SK-N-MC (cell line): ENCODE data around the gene PCDH15.

Source experiments
- EZH2 ChIP-seq: fragments of 200-600 bp; sonication (generic); IDR thresholded peaks from one replicate; pipeline ENCODE4 v1.6.1; 2017; ENCODE audit warnings: antibody characterized with exemption
- FOXP2 ChIP-seq: optimal IDR thresholded peaks from 2 replicates; pipeline ENCODE3; 2011; ENCODE audit warnings: mild to moderate bottlenecking, moderate library complexity; ENCODE audit not compliant: insufficient read depth; ENCODE audit errors: extremely low read length, control extremely low read depth
- POLR2AphosphoS5 ChIP-seq: IDR thresholded peaks from 2 replicates; pipeline ENCODE4 v1.6.1; 2012; ENCODE audit warnings: mild to moderate bottlenecking, low read depth, low read length, borderline replicate concordance

DNA sequence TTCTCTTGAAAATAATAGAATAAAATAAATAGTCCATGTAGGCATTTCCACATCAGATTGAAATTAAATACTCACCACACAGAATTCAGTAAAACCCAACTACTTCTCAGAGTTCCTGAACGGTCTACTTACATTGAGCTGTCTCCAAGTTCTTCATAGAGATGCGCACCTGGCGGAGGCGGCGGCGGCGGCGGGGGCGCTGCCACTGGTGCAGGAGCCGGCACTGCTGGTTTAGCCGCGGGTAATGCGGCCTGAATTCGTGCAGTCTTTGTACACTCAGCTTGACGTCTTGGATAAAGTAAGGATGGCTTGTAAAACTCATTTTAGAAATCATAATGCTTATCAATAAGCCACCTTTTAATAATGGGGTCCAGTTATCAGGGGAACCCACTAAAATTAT lies 973.8 kb downstream of the PCDH15 start:
- TF ChIP-seq EZH2: no peak
- no peak for TF ChIP-seq POLR2AphosphoS5
- TF ChIP-seq FOXP2: no peak
